GM13977 (cell line): Measurements from ENCODE around the gene GSTA1.
"Not testable (repeated sequence)": the region's sequence is repeated elsewhere in the genome, so short reads cannot be mapped to it uniquely, and the experiment has no call there.

ENCODE experiments used
- DNase-seq: peaks from one replicate; pipeline ENCODE4 v3.0.0; 2012; ENCODE audit warnings: low spot score
- CTCF ChIP-seq: IDR thresholded peaks from 2 replicates; pipeline ENCODE4 v1.5.1; 2012; ENCODE audit warnings: mild to moderate bottlenecking, control low read depth; ENCODE audit not compliant: insufficient read depth; ENCODE audit errors: extremely low read depth, missing control alignments
- in situ Hi-C: fragments of 300-500 bp; cut with MboI; formaldehyde crosslinking; loops from one replicate; pipeline ENCODE4 v1.12.0; 2022; ENCODE audit warnings: low sequenced_read_pairs, low pct_unique_long_range_greater_than_20kb, mixed read lengths, inconsistent platforms; ENCODE audit not compliant: unreplicated experiment

The GSTA1 gene

DNA sequence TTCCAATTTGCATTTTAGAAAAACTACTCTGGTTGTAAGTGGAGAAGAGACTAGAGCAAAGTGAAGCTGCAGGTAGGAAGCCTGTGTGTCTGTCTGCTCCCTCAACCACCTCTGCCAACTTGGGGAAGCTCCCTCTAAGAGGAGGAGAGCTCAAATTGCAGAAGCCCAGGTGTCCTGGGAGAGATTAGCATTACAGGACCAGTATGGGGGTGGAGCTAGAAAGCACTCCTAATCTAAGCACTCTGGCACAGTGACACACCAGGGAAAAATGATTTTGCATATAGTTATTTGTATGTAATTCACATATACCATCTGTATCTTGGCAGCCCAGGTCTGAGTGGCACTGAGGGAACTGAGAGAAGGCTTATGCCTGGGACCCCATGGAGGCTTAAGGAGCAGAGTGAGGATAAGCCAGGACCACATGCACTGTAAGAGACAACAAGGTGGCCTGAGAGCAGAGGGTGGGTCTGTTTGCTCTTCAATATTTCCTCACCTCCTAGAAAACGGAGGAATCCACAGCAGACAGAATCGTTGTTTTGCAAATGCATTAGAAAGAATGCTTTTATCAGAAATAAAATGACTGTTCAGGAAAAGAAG is 54.0 kb downstream of the GSTA1 start:
- TF ChIP-seq CTCF, result no peak
- no peak for DNase-seq
- in situ Hi-C loops, result no loop called here

DNA sequence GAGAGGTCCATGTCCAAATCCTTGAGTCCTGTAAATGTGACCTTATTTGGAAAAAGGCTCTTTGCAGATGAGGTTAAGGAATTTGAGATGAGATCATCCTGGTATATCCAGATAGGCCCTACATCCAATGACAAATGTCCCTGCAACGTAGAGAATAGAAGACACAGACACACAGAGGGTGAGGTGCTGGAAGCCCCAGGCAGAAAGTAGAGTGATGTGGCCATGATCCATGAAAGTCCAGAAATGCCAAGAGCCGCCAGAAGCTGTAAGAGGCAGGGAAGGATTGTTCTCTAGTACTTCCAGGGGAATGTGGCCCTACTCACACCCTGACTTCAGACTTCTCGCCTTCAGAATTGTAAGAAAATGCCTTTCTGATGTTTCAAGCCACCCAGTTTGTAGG is 56.3 kb downstream of the GSTA1 start:
- DNase-seq, in situ Hi-C loops: not testable (repeated sequence)

GRCh38 chr6:52746213-52746612 is 57.4 kb downstream of the GSTA1 start:
- in situ Hi-C loops, result no loop called here
- DNase-seq, result no peak
- TF ChIP-seq CTCF, result no peak

- no peak for TF ChIP-seq CTCF
- no peak for DNase-seq
- in situ Hi-C loops, result no loop called here
Measured at GRCh38 chr6:52745764-52746201, 57.8 kb downstream of the GSTA1 start.

DNA sequence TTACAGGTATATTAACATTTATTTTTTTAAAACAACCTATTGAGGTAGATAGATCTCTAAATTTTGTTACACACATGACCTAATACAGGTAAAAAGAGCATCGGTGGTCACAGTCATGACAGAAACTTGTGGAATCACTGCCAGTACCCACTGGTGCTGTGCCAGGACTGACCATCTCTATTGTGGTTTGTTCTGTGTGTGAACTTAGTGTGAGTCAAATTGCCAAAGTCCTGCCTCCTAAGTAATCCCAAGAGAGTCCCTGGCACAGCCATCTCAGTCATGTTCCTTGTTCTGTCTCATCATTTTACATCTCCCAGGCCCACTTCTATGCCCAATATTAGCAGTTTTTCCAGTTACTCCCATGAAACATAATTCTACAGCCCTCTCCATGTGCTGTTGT is 61.7 kb downstream of the GSTA1 start:
- DNase-seq, result no peak
- in situ Hi-C loops, result no loop called here
- TF ChIP-seq CTCF, result no peak
